HG03108 (cell line): ENCODE results near the gene MESP2.
A peak's percentile ranks its signal among the peaks of the same experiment; 100 is the strongest.

Source experiments
- ATAC-seq: cut with Tn5 transposase; IDR thresholded peaks from one replicate; pipeline ENCODE4 v1.9.1; 2021; ENCODE audit warnings: moderate library complexity; ENCODE audit not compliant: unreplicated experiment

The MESP2 gene

GRCh38 chr15:89754361-89755154 lies 21.6 kb upstream of the MESP2 start:
- no peak for ATAC-seq

GRCh38 chr15:89755701-89756100 lies 20.4 kb upstream of the MESP2 start:
- ATAC-seq = no peak

- ATAC-seq = no peak
These were observed 19.2 kb upstream of the MESP2 start for GRCh38 chr15:89756897-89757296.

GRCh38 chr15:89758283-89758682 lies 17.8 kb upstream of the MESP2 start:
- no peak for ATAC-seq

GRCh38 chr15:89758981-89759380 lies 17.2 kb upstream of the MESP2 start:
- no peak for ATAC-seq

GRCh38 chr15:89759835-89760234 lies 16.3 kb upstream of the MESP2 start:
- ATAC-seq = no peak

GRCh38 chr15:89760303-89761008 lies 15.7 kb upstream of the MESP2 start:
- no peak for ATAC-seq

- ATAC-seq = peak; percentile 84
These were observed 14.9 kb upstream of the MESP2 start for GRCh38 chr15:89761009-89761831.

GRCh38 chr15:89761929-89762328 lies 14.2 kb upstream of the MESP2 start:
- no peak for ATAC-seq

- ATAC-seq = no peak
These were observed 10.4 kb upstream of the MESP2 start for GRCh38 chr15:89765694-89766093.

- ATAC-seq = no peak
These were observed 9.5 kb upstream of the MESP2 start for GRCh38 chr15:89766357-89767311.

- ATAC-seq = no peak
These were observed 8.7 kb upstream of the MESP2 start for GRCh38 chr15:89767411-89767915.

GRCh38 chr15:89768071-89768500 lies 8.0 kb upstream of the MESP2 start:
- no peak for ATAC-seq

GRCh38 chr15:89769366-89769765 lies 6.8 kb upstream of the MESP2 start:
- ATAC-seq = no peak

- no peak for ATAC-seq
These were observed 6.1 kb upstream of the MESP2 start for GRCh38 chr15:89770041-89770440.

GRCh38 chr15:89772932-89773583 lies 3.1 kb upstream of the MESP2 start:
- ATAC-seq = no peak

GRCh38 chr15:89774492-89774891 lies 1.6 kb upstream of the MESP2 start:
- no peak for ATAC-seq

- no peak for ATAC-seq
These were observed 317 bp upstream of the MESP2 start for GRCh38 chr15:89775815-89776214.

GRCh38 chr15:89777073-89777751 lies 1.1 kb downstream of the MESP2 start:
- ATAC-seq = no peak
